Testis (tissue), 3 donors: ENCODE data around the gene BRI3. TPM values are rescaled to one million over a fixed set of nuclear protein-coding genes. Genes with fewer than 3 reads are reported as not detected.

ENCODE experiments used
- DNase-seq: peaks from one replicate; pipeline ENCODE4 v3.0.0-alpha.2; 2019
- H3K27ac ChIP-seq, 2 donors: fragments of 200-600 bp; sonication (generic); one replicate each; pipeline ENCODE4 v1.5.1; 2019
- H3K27me3 ChIP-seq: fragments of 200-600 bp; sonication (generic); one replicate; pipeline ENCODE4 v1.5.1; 2019
- H3K36me3 ChIP-seq: fragments of 200-600 bp; sonication (generic); one replicate; pipeline ENCODE4 v1.5.1; 2017; ENCODE audit warnings: low read depth; ENCODE audit errors: missing control alignments
- H3K4me1 ChIP-seq: fragments of 200-600 bp; sonication (generic); one replicate; pipeline ENCODE4 v1.5.1; 2019
- H3K4me3 ChIP-seq, 2 donors: fragments of 200-600 bp; sonication (generic); one replicate each; pipeline ENCODE4 v1.5.1; 2017 to 2019
- H3K9me3 ChIP-seq: fragments of 200-600 bp; sonication (generic); one replicate; pipeline ENCODE4 v1.5.1; 2017
- CTCF ChIP-seq, 3 experiments: fragments of 450-650 bp in 2 of 3; fragments of 200-600 bp in 1 of 3; sonication (generic) in 1 of 3; IDR thresholded peaks; one replicate each; pipeline ENCODE4 v1.5.1; 2016 to 2019; ENCODE audit warnings: antibody characterized with exemption in 3 of 3, mild to moderate bottlenecking in 2 of 3, moderate library complexity in 1 of 3
- POLR2A ChIP-seq: fragments of 450-650 bp; IDR thresholded peaks from one replicate; pipeline ENCODE4 v1.6.1; 2017; ENCODE audit warnings: antibody characterized with exemption, mild to moderate bottlenecking, moderate library complexity
- WGBS, 2 donors: methylation state at CpG; one replicate each; pipeline ENCODE4 v1.1.5; 2018; 5-methylcytosine and 5-hydroxymethylcytosine counted together
- intact Hi-C: fragments of 100-400 bp; cut with DNase I; formaldehyde crosslinking; loops from one replicate; pipeline ENCODE4 v1.15.1; 2023; ENCODE audit warnings: low total_unique reads
- polyA plus RNA-seq: library from polyadenylated mRNA; stranded (reverse); fragments of 350-450 nt; fragmentation: Illumina TruSeq; extraction: RNeasy Lipid Tissue Mini Kit (QIAGEN cat#74804); gene quantifications from one replicate; pipeline ENCODE4 v1.2.3, GENCODE V29; 2014; ENCODE audit warnings: low read depth, low replicate concordance; ENCODE audit not compliant: insufficient read depth
- total RNA-seq, 2 donors: library from RNA; depleted of rRNA; stranded (reverse); fragments of >200 nt; gene quantifications; one replicate each; pipeline ENCODE4 v1.2.3, GENCODE V29; 2016

Gene BRI3
- total and polyA plus RNA-seq, 3 donors from 2014 or later, result 61.1 to 167 (median 76.3) TPM

DNA sequence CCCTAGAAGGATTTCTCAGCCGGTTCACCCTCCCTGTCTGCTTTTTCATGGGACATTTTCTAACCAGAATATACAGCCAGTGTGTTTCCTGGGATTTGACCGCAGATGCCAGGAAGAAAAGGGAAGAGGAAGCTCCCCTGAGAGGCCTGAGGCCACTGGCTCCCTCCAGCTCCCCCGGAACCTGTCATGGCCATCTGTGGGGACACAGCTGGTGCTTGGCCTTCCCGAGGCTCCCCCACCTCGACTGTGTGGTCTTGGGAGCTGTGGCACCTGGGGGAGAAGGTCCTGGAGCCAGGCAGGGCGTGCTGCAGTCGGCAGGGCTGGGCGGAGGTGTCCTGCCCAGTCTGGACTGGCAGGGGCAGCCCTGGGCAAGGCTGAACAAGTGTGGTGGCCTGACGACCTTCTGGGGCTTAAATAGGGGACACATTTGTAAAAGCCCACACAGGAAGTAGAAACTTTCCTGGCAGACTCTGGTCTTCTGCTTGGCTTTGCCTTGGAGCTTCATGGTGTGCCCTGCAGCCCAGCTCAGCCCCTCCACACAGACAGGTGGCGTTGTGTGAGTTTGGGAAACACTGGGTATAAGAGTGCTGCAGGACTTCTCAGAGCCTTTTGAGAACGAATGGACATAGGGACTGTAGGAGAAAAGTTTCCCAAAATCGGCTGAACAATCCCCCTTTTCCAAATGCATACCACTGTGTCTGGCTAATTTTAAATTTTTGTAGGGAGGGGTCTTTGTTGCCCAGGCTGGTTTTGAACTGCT is 6.8 kb downstream of the BRI3 start:
- intact Hi-C loops, result no loop called here

GRCh38 chr7:98289333-98289875 is 7.9 kb downstream of the BRI3 start:
- no peaks in the 10 kb centered on the region for H3K36me3 ChIP-seq
- 79 to 84% methylated on average over 4 of the region's 4 CpGs for WGBS, 2 donors

More for the DNA sequence above, 6.8 kb downstream of the BRI3 start:
- Histone ChIP-seq H3K4me1 (peaks cover 46% of the 10 kb centered on the region), H3K9me3 (no peaks in the 10 kb centered on the region), H3K36me3 (no peaks in the 10 kb centered on the region), H3K4me3 (no peak overlapping the region), H3K27ac (no peak overlapping the region), H3K27me3 (no peaks in the 10 kb centered on the region)
- TF ChIP-seq CTCF (IDR thresholded peaks at IDR 0.05), result no peak
- TF ChIP-seq POLR2A, result no peak
- DNase-seq, result no peak
- WGBS, 2 donors, result 76 to 77% methylated on average over 11 to 12 of the region's 12 CpGs

GRCh38 chr7:98291717-98292116 is 10.2 kb downstream of the BRI3 start:
- WGBS, 2 donors, result 88 to 96% methylated on average over 6 to 7 of the region's 7 CpGs

More at GRCh38 chr7:98289333-98289875, 7.9 kb downstream of the BRI3 start:
- Histone ChIP-seq H3K9me3 (no peaks in the 10 kb centered on the region), H3K4me3 (no peak overlapping the region), H3K4me1 (peaks cover 34% of the 10 kb centered on the region), H3K27ac (no peak overlapping the region), H3K27me3 (no peaks in the 10 kb centered on the region)
- no peak for DNase-seq
- TF ChIP-seq POLR2A (no peak), CTCF (IDR thresholded peaks at IDR 0.05) (no peak)
- intact Hi-C loops, result no loop called here

GRCh38 chr7:98293265-98293664 is 11.8 kb downstream of the BRI3 start:
- Histone ChIP-seq H3K4me3 (no peak overlapping the region), H3K27me3 (no peaks in the 10 kb centered on the region), H3K9me3 (no peaks in the 10 kb centered on the region), H3K4me1 (no peaks in the 10 kb centered on the region), H3K27ac (no peak overlapping the region), H3K36me3 (no peaks in the 10 kb centered on the region)
- no peak for DNase-seq
- WGBS, 2 donors, result 82 to 86% methylated on average over 17 of the region's 17 CpGs
- intact Hi-C loops, result no loop called here
- TF ChIP-seq POLR2A, result no peak
- TF ChIP-seq CTCF (IDR thresholded peaks at IDR 0.05), result no peak

More at GRCh38 chr7:98291717-98292116, 10.2 kb downstream of the BRI3 start:
- TF ChIP-seq POLR2A (no peak), CTCF (IDR thresholded peaks at IDR 0.05) (no peak)
- Histone ChIP-seq H3K4me1 (peaks cover 11% of the 10 kb centered on the region), H3K4me3 (no peak overlapping the region), H3K36me3 (no peaks in the 10 kb centered on the region), H3K27me3 (no peaks in the 10 kb centered on the region), H3K27ac (no peak overlapping the region), H3K9me3 (no peaks in the 10 kb centered on the region)
- DNase-seq, result no peak
- intact Hi-C loops, result no loop called here
